ENCODE measurements around the gene TAF1L. TPM values are rescaled to one million over a fixed set of nuclear protein-coding genes. Genes with fewer than 3 reads are reported as not detected.
"Not testable (repeated sequence)": the region's sequence is repeated elsewhere in the genome, so short reads cannot be mapped to it uniquely, and the experiment has no call there.

Gene TAF1L
- total and polyA plus RNA-seq, 9 donors, result 0.03 to 0.05 (median 0.05) TPM; not detected in 6

DNA sequence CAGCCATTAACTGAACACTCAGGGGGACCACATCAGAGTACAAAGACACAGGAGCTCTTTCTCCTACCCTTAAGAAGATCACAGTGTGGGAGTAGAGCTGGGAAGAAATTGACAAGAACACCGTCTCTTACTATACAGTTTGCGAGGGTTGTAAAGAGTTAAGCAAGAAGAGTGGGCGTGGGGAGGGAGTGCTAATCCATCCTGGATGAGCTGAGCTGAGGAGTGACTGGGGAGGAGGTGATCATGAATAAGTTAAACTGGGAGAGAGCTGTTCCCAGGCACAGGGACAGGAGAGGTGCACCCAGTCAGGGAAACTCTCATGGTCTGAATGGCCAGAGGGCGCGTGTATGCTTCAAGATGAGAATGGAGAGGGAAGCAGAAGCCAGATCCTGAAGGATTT is 17.2 kb downstream of the TAF1L start:
- H3K4me3 ChIP-seq, result no peak overlapping the region
- no peak for DNase-seq
- H3K4me1 ChIP-seq (ENCODE audit: insufficient read depth), result no peaks in the 10 kb centered on the region
- WGBS, 3 donors, result 70 to 84% (median 74%) methylated on average over 5 of the region's 5 CpGs
- intact Hi-C loops (cut with DNase I), result no loop called here
- TF ChIP-seq, protein P1, sequence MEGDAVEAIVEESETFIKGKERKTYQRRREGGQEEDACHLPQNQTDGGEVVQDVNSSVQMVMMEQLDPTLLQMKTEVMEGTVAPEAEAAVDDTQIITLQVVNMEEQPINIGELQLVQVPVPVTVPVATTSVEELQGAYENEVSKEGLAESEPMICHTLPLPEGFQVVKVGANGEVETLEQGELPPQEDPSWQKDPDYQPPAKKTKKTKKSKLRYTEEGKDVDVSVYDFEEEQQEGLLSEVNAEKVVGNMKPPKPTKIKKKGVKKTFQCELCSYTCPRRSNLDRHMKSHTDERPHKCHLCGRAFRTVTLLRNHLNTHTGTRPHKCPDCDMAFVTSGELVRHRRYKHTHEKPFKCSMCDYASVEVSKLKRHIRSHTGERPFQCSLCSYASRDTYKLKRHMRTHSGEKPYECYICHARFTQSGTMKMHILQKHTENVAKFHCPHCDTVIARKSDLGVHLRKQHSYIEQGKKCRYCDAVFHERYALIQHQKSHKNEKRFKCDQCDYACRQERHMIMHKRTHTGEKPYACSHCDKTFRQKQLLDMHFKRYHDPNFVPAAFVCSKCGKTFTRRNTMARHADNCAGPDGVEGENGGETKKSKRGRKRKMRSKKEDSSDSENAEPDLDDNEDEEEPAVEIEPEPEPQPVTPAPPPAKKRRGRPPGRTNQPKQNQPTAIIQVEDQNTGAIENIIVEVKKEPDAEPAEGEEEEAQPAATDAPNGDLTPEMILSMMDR (IDR thresholded peaks at IDR 0.05), result no peak
- no peak for TF ChIP-seq EP300 (IDR thresholded peaks at IDR 0.05)
- no peak for TF ChIP-seq POLR2A (IDR thresholded peaks at IDR 0.05)
- H3K27ac ChIP-seq, result no peak overlapping the region
- H3K9me3 ChIP-seq, result no peaks in the 10 kb centered on the region
- H3K27me3 ChIP-seq, result no peaks in the 10 kb centered on the region
- no peaks in the 10 kb centered on the region for H3K36me3 ChIP-seq

DNA sequence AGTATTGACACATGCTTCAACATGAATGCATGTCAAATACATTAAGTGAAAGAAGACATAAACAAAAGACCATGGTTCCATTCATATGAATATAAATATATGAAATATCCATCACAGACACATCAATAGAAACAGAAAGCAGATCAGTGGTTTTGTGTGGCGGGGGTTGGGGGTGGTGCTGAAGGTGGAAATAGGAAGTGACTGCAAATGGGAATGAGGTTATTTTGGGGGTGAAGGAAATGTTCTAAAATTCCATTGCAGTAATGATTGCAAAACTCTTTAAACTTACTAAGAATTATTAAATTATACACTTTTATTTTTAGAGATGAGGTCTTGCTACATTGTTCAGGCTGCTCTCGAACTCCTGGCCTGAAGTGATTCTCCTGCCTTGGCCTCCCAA is 28.7 kb downstream of the TAF1L start:
- H3K27me3 ChIP-seq, result no peaks in the 10 kb centered on the region
- WGBS, 3 donors, result 89 to 92% (median 91%) methylated on average over 2 of the region's 2 CpGs
- no peaks in the 10 kb centered on the region for H3K9me3 ChIP-seq
- no peak for TF ChIP-seq EP300 (IDR thresholded peaks at IDR 0.05)
- TF ChIP-seq, protein P1 (IDR thresholded peaks at IDR 0.05), result no peak
- no peak for TF ChIP-seq POLR2A (IDR thresholded peaks at IDR 0.05)
- H3K36me3 ChIP-seq, result no peaks in the 10 kb centered on the region
- DNase-seq, result no peak
- no peak overlapping the region for H3K27ac ChIP-seq
- intact Hi-C loops (cut with DNase I), result no loop called here
- H3K4me1 ChIP-seq (ENCODE audit: insufficient read depth), result no peaks in the 10 kb centered on the region
- no peak overlapping the region for H3K4me3 ChIP-seq

DNA sequence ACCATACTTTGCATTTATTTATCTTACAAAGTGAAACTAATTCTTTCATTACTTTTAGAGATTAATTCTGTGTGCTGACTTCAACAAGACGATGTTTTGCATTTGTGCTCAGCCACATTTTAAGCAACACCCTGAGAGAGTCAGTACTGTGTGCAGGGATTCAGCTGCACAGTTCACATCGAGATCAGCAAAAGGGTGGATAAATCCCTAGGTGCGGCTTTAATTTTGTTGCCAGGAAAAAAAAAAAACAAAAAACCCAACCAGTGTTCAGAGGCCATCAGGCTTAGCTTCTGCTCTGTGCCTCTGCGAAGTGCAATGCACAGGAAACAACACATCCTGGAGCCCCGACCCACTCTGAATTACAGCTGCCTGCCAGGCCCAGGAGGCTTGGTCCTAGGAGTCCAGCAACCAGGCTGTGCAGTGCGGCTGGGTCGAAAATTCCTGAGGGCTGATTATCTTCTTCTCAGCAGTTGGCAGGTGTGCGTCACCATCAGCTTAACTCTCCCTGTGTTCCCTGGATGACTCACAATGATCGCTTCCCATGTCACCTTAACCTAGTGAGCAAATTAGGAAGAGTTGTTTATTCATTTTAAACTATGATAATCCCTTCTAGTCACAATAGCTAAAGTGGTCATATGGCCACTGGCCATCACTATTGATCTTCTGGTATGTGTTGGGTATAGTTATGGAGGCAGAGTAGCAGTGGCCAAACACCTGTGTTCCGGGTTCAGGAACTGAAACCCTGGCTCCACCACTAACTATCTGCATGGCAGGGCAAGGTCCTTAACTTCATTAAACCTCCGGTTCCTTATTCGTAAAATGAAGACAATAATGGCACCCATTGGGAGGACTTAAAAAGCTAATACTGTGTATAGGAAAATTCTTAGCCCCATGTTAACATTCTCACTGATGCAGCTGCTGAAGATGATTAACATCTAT is 31.3 kb downstream of the TAF1L start:
- H3K9me3 ChIP-seq, result no peaks in the 10 kb centered on the region
- 33 to 53% (median 34%) methylated on average over 12 of the region's 12 CpGs for WGBS, 3 donors
- no peaks in the 10 kb centered on the region for H3K4me1 ChIP-seq (ENCODE audit: insufficient read depth)
- no peaks in the 10 kb centered on the region for H3K36me3 ChIP-seq
- no peaks in the 10 kb centered on the region for H3K27me3 ChIP-seq
- no peak overlapping the region for H3K27ac ChIP-seq
- no peak for DNase-seq
- TF ChIP-seq, protein P1 (IDR thresholded peaks at IDR 0.05), result no peak
- TF ChIP-seq EP300 (IDR thresholded peaks at IDR 0.05), result no peak
- TF ChIP-seq POLR2A (IDR thresholded peaks at IDR 0.05), result no peak
- intact Hi-C loops (cut with DNase I), result no loop called here
- no peak overlapping the region for H3K4me3 ChIP-seq

DNA sequence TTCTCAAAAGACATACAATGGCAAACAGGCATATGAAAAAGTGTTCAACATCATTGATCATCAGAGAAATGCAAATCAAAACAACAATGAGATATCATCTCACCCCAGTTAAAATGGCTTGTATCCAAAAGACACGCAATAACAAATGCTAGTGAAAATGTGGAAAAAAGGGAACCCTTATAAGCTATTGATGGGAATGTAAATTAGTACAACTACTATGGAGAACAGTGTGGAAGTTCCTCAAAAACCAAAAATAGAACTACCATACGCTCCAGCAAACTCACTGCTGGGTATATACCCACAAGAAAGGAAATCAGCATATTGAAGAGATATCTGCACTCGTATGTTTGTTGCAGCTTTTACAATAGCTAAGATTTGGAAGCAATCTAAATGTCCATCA is 36.4 kb downstream of the TAF1L start:
- H3K27ac ChIP-seq; H3K9me3 ChIP-seq; H3K36me3 ChIP-seq; H3K4me1 ChIP-seq (ENCODE audit: insufficient read depth); H3K27me3 ChIP-seq; DNase-seq; H3K4me3 ChIP-seq; intact Hi-C loops (cut with DNase I): not testable (repeated sequence)
- 85 to 94% (median 92%) methylated on average over 3 of the region's 3 CpGs for WGBS, 3 donors

DNA sequence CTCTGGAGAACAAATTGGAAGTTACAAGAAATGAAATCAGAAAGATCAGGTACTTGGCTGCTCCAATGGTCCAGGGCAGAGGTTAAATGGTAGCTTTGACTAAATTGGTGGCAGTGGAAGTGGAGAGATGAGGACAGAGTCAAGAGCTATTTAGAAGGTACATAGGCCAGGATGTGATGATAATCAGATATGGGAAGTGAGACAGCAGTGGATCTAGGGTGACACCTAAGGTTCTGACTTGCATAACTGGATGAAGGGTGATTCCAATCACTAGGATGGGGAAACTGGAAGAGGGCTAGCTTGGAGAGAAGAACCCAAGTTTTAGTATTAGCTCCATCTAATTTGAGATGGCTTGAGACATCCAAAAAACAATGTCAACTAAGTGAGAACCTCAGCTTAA is 38.5 kb downstream of the TAF1L start:
- no peaks in the 10 kb centered on the region for H3K4me1 ChIP-seq (ENCODE audit: insufficient read depth)
- intact Hi-C loops (cut with DNase I), result no loop called here
- H3K36me3 ChIP-seq, result no peaks in the 10 kb centered on the region
- no peak overlapping the region for H3K27ac ChIP-seq
- DNase-seq, result no peak
- H3K27me3 ChIP-seq, result no peaks in the 10 kb centered on the region
- TF ChIP-seq, protein P1 (IDR thresholded peaks at IDR 0.05), result no peak
- no peak for TF ChIP-seq EP300 (IDR thresholded peaks at IDR 0.05)
- no peak for TF ChIP-seq POLR2A (IDR thresholded peaks at IDR 0.05)
- H3K9me3 ChIP-seq, result no peaks in the 10 kb centered on the region
- no peak overlapping the region for H3K4me3 ChIP-seq
